Activated gamma-delta T cell treated with anti-CD3 and anti-CD28 coated beads, Interleukin-2, amount 50 U/mL, for 16 hours (primary cell): ENCODE results near the gene TBX15.
"Not testable (repeated sequence)": the region's sequence is repeated elsewhere in the genome, so short reads cannot be mapped to it uniquely, and the experiment has no call there.

Experiments
- DNase-seq: peaks from one replicate; pipeline ENCODE4 v3.0.0-alpha.2; 2020; ENCODE audit warnings: low read depth

The TBX15 gene

GRCh38 chr1:118926261-118926660 is 61.9 kb downstream of the TBX15 start:
- DNase-seq: no peak

- DNase-seq: no peak
These were observed 62.5 kb downstream of the TBX15 start for GRCh38 chr1:118925651-118926050.

- no peak for DNase-seq
These were observed 64.8 kb downstream of the TBX15 start for GRCh38 chr1:118923319-118923718.

GRCh38 chr1:118921994-118922393 is 66.1 kb downstream of the TBX15 start:
- no peak for DNase-seq

DNA sequence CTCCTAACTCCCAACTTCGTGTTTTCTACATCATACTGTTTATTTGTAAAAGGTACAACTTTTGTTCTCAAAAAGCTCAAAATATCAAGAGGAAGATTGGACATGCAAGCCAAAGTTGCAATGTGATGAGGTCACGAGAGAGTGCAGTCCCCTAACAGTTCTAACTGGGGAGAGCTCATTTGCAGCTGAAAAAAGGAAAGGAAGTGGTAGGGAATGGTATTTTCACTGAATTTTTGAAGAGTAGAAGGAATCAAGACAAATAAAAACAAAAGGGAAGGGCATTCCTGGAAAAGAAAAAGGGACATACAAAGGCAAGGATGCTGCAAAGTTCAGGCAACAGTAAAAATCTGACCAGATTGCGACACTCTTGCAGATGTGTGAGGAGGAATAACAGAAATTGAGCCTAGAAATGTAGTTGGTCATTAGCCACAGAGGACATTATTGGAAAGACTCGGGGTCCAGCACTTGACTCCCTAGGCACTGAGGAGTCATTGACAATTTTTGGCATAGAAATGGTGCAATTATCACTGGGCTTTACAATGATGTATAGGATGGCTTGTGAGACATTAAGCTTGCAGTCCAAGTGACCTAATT is 67.9 kb downstream of the TBX15 start:
- no peak for DNase-seq

DNA sequence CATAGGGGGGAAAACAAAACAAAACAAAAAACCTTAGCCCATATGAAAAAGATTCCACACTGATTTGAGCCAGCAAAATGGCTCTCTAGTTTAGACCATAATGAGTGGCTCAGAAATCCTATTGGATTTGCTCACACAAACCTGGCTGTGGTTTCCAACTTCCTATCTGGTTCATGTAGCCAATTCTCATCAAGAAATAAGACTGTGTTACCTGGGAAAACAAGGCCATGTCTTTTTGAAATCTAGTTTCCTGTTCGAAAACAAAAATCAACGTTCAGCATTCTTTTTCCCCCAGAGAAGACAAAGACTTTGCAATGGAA is 69.2 kb downstream of the TBX15 start:
- DNase-seq: no peak

DNA sequence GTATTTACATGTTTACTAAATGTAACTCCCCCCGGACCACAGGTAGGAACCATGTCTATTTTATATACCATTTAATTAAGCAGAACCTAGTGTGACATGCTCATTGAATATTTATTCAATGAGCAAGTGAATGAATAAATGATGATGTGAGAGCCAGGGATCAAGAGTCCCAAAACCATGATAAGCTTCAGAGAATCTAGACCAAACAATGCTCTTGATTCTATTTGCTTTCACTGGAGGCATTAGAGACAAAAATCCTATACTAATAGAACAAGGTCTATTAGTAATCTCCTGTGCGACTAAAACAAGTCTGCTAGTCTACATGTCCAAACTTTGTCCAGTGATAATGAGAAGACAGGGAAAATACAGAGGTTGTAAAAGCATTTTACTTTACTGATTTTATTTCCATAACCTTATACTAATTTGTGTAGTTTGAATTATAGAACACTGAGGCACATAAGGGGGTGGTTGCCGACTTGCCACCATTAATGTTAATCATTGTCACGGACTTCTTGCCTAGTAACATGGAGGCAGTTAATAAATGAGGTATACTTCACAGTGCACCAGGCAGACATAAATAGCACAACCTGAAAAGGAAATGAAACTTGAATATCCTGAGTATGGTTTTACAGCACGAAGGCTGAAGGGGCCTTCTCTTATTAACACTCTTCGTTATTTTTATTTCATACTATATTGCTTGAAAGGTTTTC is 69.8 kb downstream of the TBX15 start:
- no peak for DNase-seq

GRCh38 chr1:118916346-118916745 is 71.8 kb downstream of the TBX15 start:
- DNase-seq: not testable (repeated sequence)

- no peak for DNase-seq
These were observed 73.6 kb downstream of the TBX15 start for GRCh38 chr1:118914379-118915161.

- no peak for DNase-seq
These were observed 74.3 kb downstream of the TBX15 start for GRCh38 chr1:118913818-118914217.

DNA sequence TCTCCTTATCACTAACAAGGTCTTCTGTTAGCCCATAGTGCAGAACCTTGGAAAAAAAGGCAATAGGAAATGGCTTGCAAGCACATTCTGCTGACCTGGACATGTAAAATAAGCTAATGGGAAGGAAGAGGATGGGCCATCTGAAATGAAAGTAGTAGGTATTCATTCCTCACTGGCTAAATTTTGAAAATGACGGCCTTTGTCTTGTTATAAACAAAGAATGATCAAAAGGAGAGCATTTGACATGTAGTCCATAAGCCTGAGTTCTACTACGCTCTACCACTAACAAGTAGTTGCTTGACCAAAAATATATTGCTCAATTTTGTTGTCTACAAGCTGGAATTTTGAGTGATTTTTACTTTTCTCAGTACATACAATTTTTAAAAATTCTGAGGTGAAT is 75.6 kb downstream of the TBX15 start:
- no peak for DNase-seq

GRCh38 chr1:118911571-118911970 is 76.6 kb downstream of the TBX15 start:
- no peak for DNase-seq

DNA sequence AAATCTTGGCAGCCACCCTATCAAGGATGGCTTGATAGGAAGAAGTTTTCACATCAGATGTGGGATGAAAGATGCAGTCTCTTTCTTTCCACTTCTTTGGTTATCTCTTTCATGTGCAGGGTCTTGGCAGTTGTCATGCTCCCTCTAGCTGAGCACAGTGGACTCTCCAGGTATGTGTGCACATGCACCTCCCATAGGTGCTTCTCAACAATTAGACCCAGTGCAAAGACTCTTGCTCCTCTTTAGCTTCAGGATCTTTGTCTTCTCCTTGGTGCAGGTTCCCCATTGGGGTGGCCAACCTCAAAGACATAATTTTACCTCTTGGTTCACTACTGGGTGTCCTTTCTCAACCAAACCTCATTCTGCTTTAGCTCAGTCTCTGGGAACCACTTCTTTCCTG is 80.7 kb downstream of the TBX15 start:
- DNase-seq: no peak

DNA sequence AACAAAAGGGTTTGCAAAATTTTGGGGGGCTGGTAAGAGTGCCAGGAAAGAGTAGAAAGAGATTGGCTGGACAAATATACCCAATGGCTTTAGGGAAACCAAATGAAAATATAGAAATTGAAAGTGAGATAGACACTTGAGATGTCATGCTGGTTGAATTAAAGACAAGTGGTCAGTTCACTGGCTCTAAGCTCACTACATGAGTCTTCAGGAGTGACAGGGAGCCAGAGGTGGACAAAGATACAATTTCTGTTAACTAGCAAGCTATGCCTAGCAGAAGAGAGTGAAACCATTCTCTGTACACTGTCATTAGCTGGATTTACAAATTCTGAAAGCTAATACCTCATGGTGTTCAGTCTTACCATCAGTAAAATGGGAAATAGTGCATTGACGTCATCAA is 82.5 kb downstream of the TBX15 start:
- DNase-seq: no peak

DNA sequence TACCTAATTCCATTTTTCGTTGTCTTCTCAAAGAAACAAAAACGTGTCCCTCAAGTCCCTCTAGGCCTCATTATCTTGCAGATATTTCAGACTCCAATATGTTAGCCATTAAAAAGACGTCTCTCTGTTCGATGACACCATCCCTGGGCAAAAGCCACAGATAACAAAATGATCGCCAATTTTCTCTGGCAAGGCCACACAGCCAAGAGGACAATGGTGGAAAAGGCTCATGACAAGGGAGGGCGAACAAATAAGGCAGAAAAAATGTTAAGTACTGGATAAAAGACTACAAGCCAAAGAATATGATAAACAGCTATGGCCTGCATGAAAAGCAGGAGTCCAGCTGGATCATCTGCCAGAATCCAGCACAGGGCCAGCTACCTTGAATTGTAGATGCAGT is 82.9 kb downstream of the TBX15 start:
- DNase-seq: no peak

GRCh38 chr1:118902711-118903191 is 85.4 kb downstream of the TBX15 start:
- no peak for DNase-seq

GRCh38 chr1:118902299-118902698 is 85.8 kb downstream of the TBX15 start:
- DNase-seq: no peak

GRCh38 chr1:118900643-118901440 is 87.3 kb downstream of the TBX15 start:
- DNase-seq: no peak

DNA sequence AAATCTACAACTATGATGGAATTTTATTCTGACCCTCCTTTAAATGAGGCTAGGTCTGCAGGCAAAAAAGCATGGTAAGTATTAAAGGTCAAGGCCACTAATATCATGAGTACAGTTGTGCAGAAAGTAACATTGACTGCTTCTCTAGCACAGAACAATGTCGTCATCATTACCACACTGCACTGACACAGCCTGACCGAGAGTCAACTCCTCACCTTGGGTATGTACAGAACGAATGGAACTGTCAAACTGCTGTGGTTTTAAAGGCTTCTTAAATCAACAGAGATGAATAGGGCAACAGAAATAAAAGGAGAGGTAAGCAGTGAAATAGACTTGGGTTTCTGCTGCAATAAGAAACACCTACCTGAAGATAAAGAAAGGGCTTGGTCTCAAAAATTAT is 88.8 kb downstream of the TBX15 start:
- no peak for DNase-seq

DNA sequence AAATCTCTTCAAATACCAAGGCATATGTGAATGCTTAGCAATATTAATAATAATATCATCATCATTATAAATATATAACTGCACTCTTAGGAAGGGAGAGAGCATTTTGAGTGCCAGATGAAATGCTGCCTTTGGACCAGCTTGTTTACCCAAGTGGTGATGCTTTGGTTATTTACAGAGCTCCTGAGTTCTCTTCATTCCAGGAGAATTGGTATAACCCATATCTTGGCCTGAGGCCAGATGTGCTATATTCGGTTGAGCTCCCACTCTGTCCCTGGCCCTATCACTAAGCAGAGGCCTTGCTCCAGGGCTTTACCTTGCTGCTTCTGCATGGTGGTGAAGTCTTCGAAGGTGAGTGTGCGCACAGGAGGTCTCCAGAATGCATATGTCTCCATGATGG is 89.4 kb downstream of the TBX15 start:
- no peak for DNase-seq

DNA sequence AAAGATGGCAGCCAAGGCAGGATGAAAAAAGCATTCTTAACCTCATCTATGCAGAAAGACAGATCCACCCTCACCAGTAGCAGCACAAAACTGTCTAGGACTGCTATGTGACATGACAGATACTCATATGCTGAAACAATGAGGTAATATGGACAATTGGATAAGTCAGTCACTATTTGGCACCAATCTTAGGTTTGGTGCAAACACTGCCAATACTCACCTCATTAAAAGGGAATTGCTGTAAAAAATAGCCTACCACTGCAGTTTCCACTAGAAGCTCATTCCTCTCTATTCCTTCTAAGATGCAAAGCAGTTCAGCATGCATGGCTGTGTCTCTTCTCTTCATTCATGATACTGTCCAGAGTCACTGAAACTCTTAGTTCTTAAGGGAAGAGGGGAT is 91.7 kb downstream of the TBX15 start:
- DNase-seq: no peak

DNA sequence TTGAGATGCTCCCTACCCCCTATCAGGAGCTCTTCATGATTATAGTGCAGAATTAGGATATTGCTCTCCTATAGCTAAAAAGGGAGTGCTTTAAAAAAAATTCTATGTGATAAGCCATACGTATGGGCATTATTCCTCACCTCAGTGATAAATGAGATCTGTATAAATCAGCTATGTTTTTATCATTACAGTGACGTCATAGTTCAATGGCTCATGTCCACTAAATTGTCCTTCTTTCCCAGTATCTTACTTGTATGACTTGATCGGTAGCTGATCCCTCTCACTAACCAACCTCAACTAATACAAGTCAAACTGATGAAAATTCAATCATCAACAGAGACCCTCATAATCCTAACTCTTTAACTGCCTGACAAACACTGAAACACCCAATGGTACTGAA is 93.3 kb downstream of the TBX15 start:
- DNase-seq: no peak
